Placental pericyte (primary cell): ENCODE measurements around the gene P2RY12. TPM values are rescaled to one million over a fixed set of nuclear protein-coding genes. Genes with fewer than 3 reads are reported as not detected.

Experiments used
- total RNA-seq: library from RNA; depleted of rRNA; stranded (reverse); fragments of >200 nt; gene quantifications from 2 replicates; pipeline ENCODE4 v1.2.3, GENCODE V29; 2012

Gene P2RY12
- not detected in 2 replicates for total RNA-seq

GRCh38 chr3:151384741-151385174, at the start of gene P2RY12:
Gene P2RY12 (minus strand): TSS chr3:151384753. CDS start chr3:151338845, 45,908 bp downstream.

GRCh38 chr3:151329363-151329762, 55.2 kb downstream of the P2RY12 start, which contains the start of gene P2RY13:
Gene P2RY13 (minus strand): TSS chr3:151329549. CDS start chr3:151329528, 21 bp downstream.

DNA sequence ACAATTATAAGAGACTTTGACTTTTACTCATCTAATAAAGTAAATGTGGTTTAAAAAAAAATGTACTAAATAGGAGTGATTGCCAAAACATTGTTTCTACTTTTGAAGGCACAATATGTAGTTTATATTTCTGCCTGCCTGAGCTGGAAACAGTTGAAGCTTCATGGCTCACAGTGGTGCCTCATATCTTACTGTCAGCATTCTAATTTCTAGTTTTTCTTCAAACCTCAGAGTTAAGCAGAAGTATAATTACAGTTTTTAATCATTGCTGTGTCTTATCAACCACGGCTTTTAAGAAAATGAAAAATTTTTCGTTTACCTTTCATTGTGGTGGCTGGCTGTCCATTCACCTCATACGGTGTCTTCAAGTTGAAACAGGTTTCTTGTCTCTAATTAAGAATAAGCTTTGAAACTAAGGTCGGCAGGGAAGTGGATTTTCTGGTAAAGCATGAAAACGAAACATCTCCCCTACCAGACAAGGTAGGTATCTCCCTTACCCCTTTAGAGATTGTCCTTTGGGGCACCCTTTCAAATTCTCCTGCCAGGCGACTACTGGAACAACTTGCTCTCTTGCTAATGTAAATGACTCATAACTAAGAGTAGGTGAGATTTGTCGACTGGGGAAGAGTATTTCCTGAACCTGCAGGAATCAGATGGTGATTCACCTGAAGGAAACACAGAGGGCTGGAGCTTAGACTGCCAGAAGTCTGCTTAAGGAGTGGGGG, 68.1 kb downstream of the P2RY12 start, which contains the start of gene GPR87:
Gene GPR87 (minus strand): TSS at position 554 of the 725 bp plus-strand sequence. CDS start 16,720 bp downstream, outside the sequence.

Other genes starting within 250 kb of the P2RY12 start
- not detected in 2 replicates for gene GPR171, start 181.5 kb downstream of the P2RY12 start, total RNA-seq
- gene P2RY14, start 106.2 kb downstream of the P2RY12 start, total RNA-seq = 0.14 TPM in 1 of 2 replicates, not detected in the other
- gene GPR87, start 67.9 kb downstream of the P2RY12 start, total RNA-seq = 0.14 TPM in 1 of 2 replicates, not detected in the other
- not detected in 2 replicates for gene P2RY13, start 55.2 kb downstream of the P2RY12 start, total RNA-seq
- 0.14 and 3.1 TPM in 2 replicates for gene IGSF10, start 76.3 kb upstream of the P2RY12 start, total RNA-seq